Renal pelvis (tissue), 12 donors: Measurements from ENCODE around the gene TNP2. TPM values are rescaled to one million over a fixed set of nuclear protein-coding genes. Genes with fewer than 3 reads are reported as not detected.

Experiments
- DNase-seq: peaks from one replicate; pipeline ENCODE4 v3.0.0-alpha.2; 2013
- long read RNA-seq, 16 experiments: transcript quantifications; one replicate each; lab custom pipeline, GENCODE V29; 2026
- polyA plus RNA-seq, 3 donors: library from polyadenylated mRNA; unstranded; fragments of 120-200 nt; gene quantifications; one replicate each; pipeline ENCODE4 v1.2.1, GENCODE V29; 2013; ENCODE audit not compliant: insufficient read length in 3 of 3

TNP2 gene
- not detected for polyA plus RNA-seq
- long read RNA-seq, donor 1 = 0 reads
- long read RNA-seq, donor 2 = 0 reads
- long read RNA-seq, donor 3, partial matches to known transcripts = 0 of 1 reads
- long read RNA-seq, donor 3, other reads (novel, unspliced or antisense) = 0 of 1 reads
- long read RNA-seq, donor 4 = 0 reads
- long read RNA-seq, donor 5 = 0 reads
- long read RNA-seq, donor 6 = 0 reads
- long read RNA-seq, donor 7, partial matches to known transcripts = 0 of 1 reads
- long read RNA-seq, donor 7, other reads (novel, unspliced or antisense) = 0 of 1 reads
- long read RNA-seq, donor 8 = 0 reads
- long read RNA-seq, donor 9 = 0 reads
- long read RNA-seq, donor 10 = 0 reads
- long read RNA-seq, donor 11 = 0 reads
- long read RNA-seq, donor 12 = 0 reads
- long read RNA-seq, donor 13 = 0 reads
- long read RNA-seq, donor 14 = 0 reads
- long read RNA-seq, donor 15 = 0 reads
- long read RNA-seq, donor 16 = 0 reads

- DNase-seq = no peak
Observed at GRCh38 chr16:11268921-11269375, at the start of gene TNP2. TSS of gene TNP2 (minus strand) at chr16:11269325. CDS start at chr16:11269262, 63 bp downstream.

- no peak for DNase-seq
Observed at GRCh38 chr16:11318817-11319216, 49.7 kb upstream of the TNP2 start.

- no peak for DNase-seq
Observed at GRCh38 chr16:11316331-11317015, 47.3 kb upstream of the TNP2 start.

- DNase-seq = peak; percentile 89
Observed at GRCh38 chr16:11315510-11315909, 46.4 kb upstream of the TNP2 start.

- DNase-seq = no peak
Observed at GRCh38 chr16:11314309-11314894, 45.3 kb upstream of the TNP2 start.

GRCh38 chr16:11313493-11314308, 44.6 kb upstream of the TNP2 start:
- no peak for DNase-seq

GRCh38 chr16:11312718-11313492, 43.8 kb upstream of the TNP2 start:
- DNase-seq = no peak

GRCh38 chr16:11310997-11311561, 42.0 kb upstream of the TNP2 start:
- no peak for DNase-seq

- DNase-seq = no peak
Observed at GRCh38 chr16:11310634-11310977, 41.5 kb upstream of the TNP2 start.

- DNase-seq = no peak
Observed at GRCh38 chr16:11309895-11310633, 40.9 kb upstream of the TNP2 start.

GRCh38 chr16:11308493-11309283, 39.6 kb upstream of the TNP2 start:
- no peak for DNase-seq

GRCh38 chr16:11307639-11308492, 38.7 kb upstream of the TNP2 start:
- no peak for DNase-seq

GRCh38 chr16:11306997-11307638, 38.0 kb upstream of the TNP2 start:
- DNase-seq = no peak

- no peak for DNase-seq
Observed at GRCh38 chr16:11306381-11306780, 37.3 kb upstream of the TNP2 start.

GRCh38 chr16:11303405-11304138, 34.4 kb upstream of the TNP2 start:
- DNase-seq = no peak

GRCh38 chr16:11302977-11303376, 33.9 kb upstream of the TNP2 start:
- no peak for DNase-seq
